Omental fat pad (tissue), 4 donors: ENCODE results near the gene PHF24. TPM values are rescaled to one million over a fixed set of nuclear protein-coding genes. Genes with fewer than 3 reads are reported as not detected.

Experiments used
- total RNA-seq, 4 donors: library from RNA; depleted of rRNA; stranded (reverse); fragments of >200 nt; gene quantifications; one replicate each; pipeline ENCODE4 v1.1.0, GENCODE V29; 2016

Gene PHF24
- total RNA-seq, 4 donors from 2014 or later, result 0.28 to 0.95 (median 0.84) TPM; not detected in 1

Other genes with a start within 250 kb of the PHF24 start
- 10 to 100 TPM; 30.0 to 59.2 (median 57.5) TPM for gene CCL21, start 248.1 kb upstream of the PHF24 start, total RNA-seq
- 10 to 100 TPM in 2 of 4 donors, 1 to 10 TPM in 2; 6.3 to 17.3 (median 9.8) TPM for gene DNAJB5, start 31.5 kb downstream of the PHF24 start, total RNA-seq
- 100 to 1,000 TPM; 175 to 317 (median 207) TPM for gene VCP, start 114.3 kb downstream of the PHF24 start, total RNA-seq
- 10 to 100 TPM in 3 of 4 donors, 1 to 10 TPM in 1; 8.1 to 20.0 (median 14.1) TPM for gene FANCG, start 121.7 kb downstream of the PHF24 start, total RNA-seq
- gene PIGO, start 138.3 kb downstream of the PHF24 start, total RNA-seq, result 10 to 100 TPM; 11.4 to 16.6 (median 13.3) TPM
- gene STOML2, start 144.8 kb downstream of the PHF24 start, total RNA-seq, result 100 to 1,000 TPM in 2 of 4 donors, 10 to 100 TPM in 2; 77.6 to 108 (median 89.9) TPM
- 10 to 100 TPM; 14.9 to 22.9 (median 20.5) TPM for gene ATOSB, start 157.6 kb downstream of the PHF24 start, total RNA-seq
- 10 to 100 TPM; 20.6 to 30.5 (median 25.3) TPM for gene UNC13B, start 203.7 kb downstream of the PHF24 start, total RNA-seq